GM04504 (cell line): Measurements from ENCODE around the gene SOX2.

Experiments used
- DNase-seq: peaks from one replicate; pipeline ENCODE4 v3.0.0-alpha.2; 2012; ENCODE audit warnings: low read depth

SOX2 gene

GRCh38 chr3:181722766-181723425, 11.2 kb downstream of the SOX2 start:
- no peak for DNase-seq

GRCh38 chr3:181723625-181724191, 12.0 kb downstream of the SOX2 start:
- DNase-seq = no peak

DNA sequence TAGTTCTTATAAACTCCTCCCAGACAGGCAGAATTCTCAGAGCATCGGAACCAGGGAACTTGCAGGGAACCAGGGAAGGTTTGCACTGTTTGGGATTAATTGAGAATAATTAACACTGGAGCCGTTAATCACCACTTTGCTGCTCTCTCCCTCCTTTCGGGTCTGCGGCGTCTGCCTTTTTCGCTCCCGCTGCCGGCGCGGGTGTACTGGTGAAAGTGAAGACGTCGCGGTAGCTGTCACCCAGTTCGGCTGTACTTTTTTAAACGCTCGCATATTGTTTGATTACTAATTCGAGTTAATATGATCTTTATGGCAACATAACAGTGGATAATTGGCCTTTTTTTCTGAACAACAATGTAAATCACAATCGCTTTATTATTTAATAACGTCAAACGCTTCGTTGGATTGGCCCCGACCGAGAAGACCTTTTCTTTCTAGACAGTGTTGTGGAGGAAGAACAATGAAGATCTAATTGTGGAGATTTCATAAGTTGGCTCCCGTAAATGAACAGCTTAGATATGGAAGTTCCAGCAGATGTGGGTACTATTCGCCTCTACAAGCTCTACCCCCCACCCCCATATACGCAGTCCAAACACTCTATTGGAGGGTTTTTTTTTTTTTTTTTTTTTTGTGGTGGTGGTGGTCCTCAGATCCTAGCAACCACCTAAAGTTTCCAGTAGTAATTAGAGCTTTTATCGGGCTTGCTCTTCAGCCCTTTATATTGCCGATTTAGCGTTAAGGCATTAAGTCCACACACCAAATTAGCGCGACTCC, 12.7 kb downstream of the SOX2 start:
- DNase-seq = no peak

- no peak for DNase-seq
These were observed 13.5 kb downstream of the SOX2 start for GRCh38 chr3:181725131-181725731.

GRCh38 chr3:181725830-181726229, 14.1 kb downstream of the SOX2 start:
- DNase-seq = no peak

DNA sequence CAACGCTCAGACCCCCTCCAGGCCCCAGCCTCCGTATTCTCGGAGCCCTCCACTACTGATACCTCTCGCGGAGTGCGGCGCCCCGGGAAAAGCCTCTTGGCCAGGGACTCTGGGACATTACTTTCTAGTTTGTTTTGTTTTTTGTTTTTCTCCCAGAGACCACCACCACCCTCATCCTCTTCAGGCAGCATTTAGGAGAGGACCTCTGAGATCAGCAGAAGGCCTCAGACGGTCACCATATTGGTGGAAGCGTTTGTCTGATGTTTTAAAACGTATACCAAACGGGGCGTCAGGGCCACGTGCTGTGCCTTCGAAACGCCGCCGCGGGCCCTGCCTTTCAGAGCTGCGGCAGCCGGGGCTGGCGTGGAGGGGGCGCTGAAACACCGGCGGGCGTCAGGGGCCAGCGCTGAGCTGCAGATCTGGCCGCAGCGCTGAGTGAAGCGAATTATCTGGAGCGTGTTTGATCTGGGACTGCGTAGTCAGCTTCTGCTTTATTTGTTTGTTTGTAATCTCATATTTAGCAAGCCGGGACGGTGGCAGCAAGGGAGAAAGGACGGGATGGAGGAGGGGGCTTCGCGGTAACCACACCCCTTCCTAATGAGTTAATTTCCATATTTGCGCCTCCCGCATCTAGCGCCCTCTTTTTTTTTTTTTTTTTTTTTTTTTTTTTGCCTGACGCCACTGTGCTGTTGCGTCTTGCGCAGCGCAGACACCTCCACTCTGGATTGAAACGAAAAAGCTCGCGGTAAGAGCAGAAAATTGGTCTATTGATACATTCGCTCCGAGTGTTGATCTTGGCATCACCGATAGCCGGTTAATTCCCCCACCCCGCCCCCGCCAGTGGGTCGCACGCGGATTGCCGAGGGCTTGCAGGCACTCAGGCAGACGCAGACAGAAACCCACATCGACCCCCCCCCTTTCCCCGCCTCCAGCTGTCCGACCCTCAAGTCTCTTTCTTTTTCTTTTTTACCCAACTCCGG, 14.9 kb downstream of the SOX2 start:
- DNase-seq = no peak

GRCh38 chr3:181727341-181728032, 15.8 kb downstream of the SOX2 start:
- no peak for DNase-seq

- no peak for DNase-seq
These were observed 17.0 kb downstream of the SOX2 start for GRCh38 chr3:181728470-181729340.

- no peak for DNase-seq
These were observed 17.7 kb downstream of the SOX2 start for GRCh38 chr3:181729341-181729869.

- no peak for DNase-seq
These were observed 18.6 kb downstream of the SOX2 start for GRCh38 chr3:181730316-181730715.

GRCh38 chr3:181730934-181731333, 19.2 kb downstream of the SOX2 start:
- no peak for DNase-seq

- no peak for DNase-seq
These were observed 24.2 kb downstream of the SOX2 start for GRCh38 chr3:181735911-181736310.

- DNase-seq = no peak
These were observed 26.8 kb downstream of the SOX2 start for GRCh38 chr3:181738551-181738950.

DNA sequence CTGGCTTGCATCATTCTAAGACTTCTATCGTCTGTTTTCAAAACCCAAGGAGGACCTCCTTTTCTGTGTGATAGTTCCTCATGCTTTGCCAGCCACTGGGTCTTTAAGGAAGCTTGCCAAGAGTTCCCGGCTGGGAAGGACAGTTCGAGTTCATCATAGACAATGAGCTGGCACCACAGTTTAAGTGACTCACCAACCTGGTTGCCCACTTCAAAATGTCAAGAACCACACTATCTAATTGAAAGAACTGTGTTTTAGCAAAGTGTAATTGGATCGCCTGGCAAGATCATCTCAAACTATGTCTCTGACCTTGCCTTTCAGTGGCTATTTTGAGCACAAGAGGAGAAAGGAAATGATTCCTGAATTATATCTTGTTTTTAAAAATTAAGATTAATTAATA, 27.9 kb downstream of the SOX2 start:
- DNase-seq = no peak

- no peak for DNase-seq
These were observed 29.7 kb downstream of the SOX2 start for GRCh38 chr3:181741417-181741816.

- no peak for DNase-seq
These were observed 40.5 kb downstream of the SOX2 start for GRCh38 chr3:181752202-181752671.

DNA sequence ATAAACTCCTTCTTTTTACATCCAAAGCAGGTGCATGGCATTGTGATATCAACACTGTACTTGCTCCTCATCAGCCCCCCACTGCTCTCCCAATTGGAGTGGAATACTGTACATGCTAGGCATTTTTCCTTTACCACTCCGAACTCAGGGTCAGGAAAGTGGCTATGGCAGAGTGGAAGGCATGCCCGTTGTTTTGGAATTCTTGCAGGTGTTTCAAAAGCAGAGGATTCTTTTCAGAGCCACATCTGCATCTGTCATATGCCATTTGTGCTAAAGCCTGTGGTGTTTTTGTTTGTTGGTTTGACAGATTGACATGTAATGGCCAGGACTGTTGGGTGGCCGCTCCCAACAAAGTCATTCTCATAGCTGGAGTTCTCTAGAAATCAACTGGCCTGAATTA, 41.7 kb downstream of the SOX2 start:
- no peak for DNase-seq

GRCh38 chr3:181755959-181756358, 44.2 kb downstream of the SOX2 start:
- no peak for DNase-seq

- DNase-seq = no peak
These were observed 45.0 kb downstream of the SOX2 start for GRCh38 chr3:181756645-181757297.
